Keratinocyte (primary cell): Measurements from ENCODE around the gene IL7R. TPM values are rescaled to one million over a fixed set of nuclear protein-coding genes. Genes with fewer than 3 reads are reported as not detected.

Experiments
- DNase-seq: peaks from one replicate; pipeline ENCODE4 v3.0.0-alpha.2; 2011; ENCODE audit warnings: low read depth, missing footprints, low spot score
- FAIRE-seq: peaks from 2 replicates; lab custom pipeline; 2011; peaks lifted over from hg19 to GRCh38; lab: Jason Lieb, UNC
- H2AFZ ChIP-seq: 2 replicates; pipeline ENCODE4 v1.6.0; 2012; ENCODE audit warnings: low read length, control low read depth, inconsistent platforms; ENCODE audit not compliant: control insufficient read depth
- H3K27ac ChIP-seq: 2 replicates; pipeline ENCODE4 v1.5.1; 2011; ENCODE audit warnings: low read length; ENCODE audit not compliant: control insufficient read depth, insufficient read depth
- H3K27me3 ChIP-seq: 3 replicates; pipeline ENCODE4 v1.6.0; 2011; ENCODE audit warnings: low read length; ENCODE audit not compliant: control insufficient read depth, insufficient read depth; ENCODE audit errors: extremely low read depth
- H3K36me3 ChIP-seq, 2 experiments: 2 replicates in 1 of 2; 3 replicates in 1 of 2; pipeline ENCODE4 v1.5.1; 2011; ENCODE audit warnings: low read length in 2 of 2, mild to moderate bottlenecking in 1 of 2; ENCODE audit not compliant: control insufficient read depth in 2 of 2, insufficient read depth in 2 of 2; ENCODE audit errors: extremely low read depth in 1 of 2
- H3K4me1 ChIP-seq: 3 replicates; pipeline ENCODE4 v1.5.1; 2011; ENCODE audit warnings: low read length; ENCODE audit not compliant: control insufficient read depth, insufficient read depth; ENCODE audit errors: extremely low read depth
- H3K4me2 ChIP-seq: 3 replicates; pipeline ENCODE4 v1.6.0; 2011; ENCODE audit warnings: low read depth, low read length; ENCODE audit not compliant: control insufficient read depth, insufficient read depth; ENCODE audit errors: extremely low read depth
- H3K4me3 ChIP-seq, 3 experiments: fragments of 200-600 bp in 1 of 3; sonication (generic) in 1 of 3; 2 replicates in 2 of 3; 3 replicates in 1 of 3; pipeline ENCODE4 v1.5.1; 2011 to 2016; ENCODE audit warnings: low read length in 3 of 3, mild to moderate bottlenecking in 3 of 3, control low read depth in 2 of 3, inconsistent platforms in 1 of 3, low read depth in 1 of 3, mixed read lengths in 1 of 3, mixed run types in 1 of 3, moderate library complexity in 1 of 3; ENCODE audit not compliant: control insufficient read depth in 2 of 3, insufficient read depth in 2 of 3; ENCODE audit errors: extremely low read depth in 1 of 3
- H3K79me2 ChIP-seq: 2 replicates; pipeline ENCODE4 v1.6.0; 2012; ENCODE audit warnings: low read length; ENCODE audit not compliant: control insufficient read depth, insufficient read depth
- H3K9ac ChIP-seq: 3 replicates; pipeline ENCODE4 v1.6.0; 2011; ENCODE audit warnings: low read length; ENCODE audit not compliant: control insufficient read depth, insufficient read depth; ENCODE audit errors: extremely low read depth
- H3K9me1 ChIP-seq: 3 replicates; pipeline ENCODE4 v1.6.0; 2011; ENCODE audit warnings: low read length; ENCODE audit not compliant: control insufficient read depth, insufficient read depth; ENCODE audit errors: extremely low read depth
- H3K9me3 ChIP-seq: 2 replicates; pipeline ENCODE4 v1.5.1; 2012; ENCODE audit warnings: low read depth, low read length; ENCODE audit not compliant: control insufficient read depth
- H4K20me1 ChIP-seq: 3 replicates; pipeline ENCODE4 v1.6.0; 2011; ENCODE audit warnings: low read length; ENCODE audit not compliant: control insufficient read depth, insufficient read depth; ENCODE audit errors: extremely low read depth
- CTCF ChIP-seq, 3 experiments: IDR thresholded peaks in 1 of 3; conservative IDR thresholded peaks in 1 of 3; optimal IDR thresholded peaks in 1 of 3; 2 replicates in 2 of 3; 3 replicates in 1 of 3; pipeline versions ENCODE3 to v1.5.1; 2011; ENCODE audit warnings: low read length in 3 of 3, mild to moderate bottlenecking in 3 of 3, moderate library complexity in 2 of 3, control low read depth in 1 of 3, inconsistent platforms in 1 of 3; ENCODE audit not compliant: insufficient read depth in 2 of 3; ENCODE audit errors: extremely low read depth in 1 of 3
- EZH2 ChIP-seq: IDR thresholded peaks from one replicate; pipeline ENCODE4 v1.6.1; 2012; ENCODE audit warnings: inconsistent platforms, mild to moderate bottlenecking, low read length, moderate library complexity
- dilution Hi-C: fragments of 300-500 bp; cut with MboI; formaldehyde crosslinking; loops from one replicate; pipeline ENCODE4 v1.7.0; 2020; ENCODE audit warnings: low sequenced_read_pairs; ENCODE audit not compliant: extremely low pct_ligation_motif_present
- polyA plus RNA-seq, 5 experiments: library from polyadenylated mRNA; depleted of rRNA in 3 of 5; stranded (reverse) in 3 of 5; stranded (forward) in 1 of 5; unstranded in 1 of 5; fragments of >200 nt; gene quantifications; 1 replicate in 1 of 5; 2 replicates in 3 of 5; 3 replicates in 1 of 5; pipeline versions ENCODE4 v1.2.1 to v1.2.3, GENCODE V29; 2011 to 2012; ENCODE audit warnings: missing spikeins in 2 of 5, low read depth in 1 of 5, low replicate concordance in 1 of 5

The IL7R gene
- polyA plus RNA-seq, 1 donor (not counting 4 experiments of a cell fraction or from before 2014, with no cell fraction given) = 4.7 TPM

- dilution Hi-C loops = no loop called here
- Histone ChIP-seq H3K4me3 (no peak overlapping the region), H3K36me3 (no peaks in the 10 kb centered on the region), H2AFZ (no peak overlapping the region), H3K79me2 (no peaks in the 10 kb centered on the region), H3K27me3 (no peaks in the 10 kb centered on the region), H3K9ac (no peak overlapping the region), H3K27ac (no peak overlapping the region), H3K4me2 (no peak overlapping the region), H4K20me1 (no peaks in the 10 kb centered on the region), H3K9me3 (no peaks in the 10 kb centered on the region), H3K9me1 (no peaks in the 10 kb centered on the region), H3K4me1 (peaks cover 1% of the 10 kb centered on the region)
- TF ChIP-seq CTCF (optimal IDR thresholded peaks at IDR 0.05 in 1 of 3, IDR thresholded peaks at IDR 0.05 in 1 of 3, conservative IDR thresholded peaks at IDR 0.05 in 1 of 3; ENCODE audit: extremely low read depth in 1 of 3, insufficient read depth in 2 of 3, low read length in 3 of 3) (no peak), EZH2 (no peak)
- DNase-seq (no peak), FAIRE-seq (no peak)
Measured at GRCh38 chr5:35867998-35868397, 11.3 kb downstream of the IL7R start.

GRCh38 chr5:35869685-35870277 lies 13.1 kb downstream of the IL7R start:
- dilution Hi-C loops = no loop called here
- H3K9ac ChIP-seq = no peak overlapping the region
- no peaks in the 10 kb centered on the region for H3K4me1 ChIP-seq
- no peaks in the 10 kb centered on the region for H3K27me3 ChIP-seq
- FAIRE-seq (no peak), DNase-seq (no peak)
- H3K4me3 ChIP-seq = no peak overlapping the region
- no peak overlapping the region for H2AFZ ChIP-seq
- H3K36me3 ChIP-seq = no peaks in the 10 kb centered on the region
- H4K20me1 ChIP-seq = no peaks in the 10 kb centered on the region
- no peak for TF ChIP-seq EZH2
- H3K4me2 ChIP-seq = no peak overlapping the region
- H3K9me1 ChIP-seq = no peaks in the 10 kb centered on the region
- H3K27ac ChIP-seq = no peak overlapping the region
- H3K9me3 ChIP-seq = no peaks in the 10 kb centered on the region
- no peaks in the 10 kb centered on the region for H3K79me2 ChIP-seq

GRCh38 chr5:35870605-35871004 lies 13.9 kb downstream of the IL7R start:
- Histone ChIP-seq H4K20me1 (no peaks in the 10 kb centered on the region), H3K4me2 (no peak overlapping the region), H3K36me3 (no peaks in the 10 kb centered on the region), H3K9me3 (no peaks in the 10 kb centered on the region), H3K79me2 (no peaks in the 10 kb centered on the region), H3K9ac (no peak overlapping the region), H3K27me3 (no peaks in the 10 kb centered on the region), H3K27ac (no peak overlapping the region), H3K4me1 (no peaks in the 10 kb centered on the region), H2AFZ (no peak overlapping the region), H3K9me1 (no peaks in the 10 kb centered on the region), H3K4me3 (no peak overlapping the region)
- dilution Hi-C loops = no loop called here
- FAIRE-seq (no peak), DNase-seq (no peak)
- no peak for TF ChIP-seq CTCF (optimal IDR thresholded peaks at IDR 0.05 in 1 of 3, IDR thresholded peaks at IDR 0.05 in 1 of 3, conservative IDR thresholded peaks at IDR 0.05 in 1 of 3; ENCODE audit: extremely low read depth in 1 of 3, insufficient read depth in 2 of 3, low read length in 3 of 3)
- TF ChIP-seq EZH2 = no peak
